Stimulated activated CD4-positive, alpha-beta T cell treated with anti-CD3 and anti-CD28 coated beads, Interleukin-15, amount 100 ng/mL, for 1 hour (primary cell): ENCODE results near the gene UVRAG.

Experiments used
- DNase-seq, 2 donors: peaks; one replicate each; pipeline ENCODE4 v3.0.0-alpha.2; 2020; ENCODE audit warnings: low read depth in 1 of 2, low spot score in 1 of 2

Gene UVRAG

DNA sequence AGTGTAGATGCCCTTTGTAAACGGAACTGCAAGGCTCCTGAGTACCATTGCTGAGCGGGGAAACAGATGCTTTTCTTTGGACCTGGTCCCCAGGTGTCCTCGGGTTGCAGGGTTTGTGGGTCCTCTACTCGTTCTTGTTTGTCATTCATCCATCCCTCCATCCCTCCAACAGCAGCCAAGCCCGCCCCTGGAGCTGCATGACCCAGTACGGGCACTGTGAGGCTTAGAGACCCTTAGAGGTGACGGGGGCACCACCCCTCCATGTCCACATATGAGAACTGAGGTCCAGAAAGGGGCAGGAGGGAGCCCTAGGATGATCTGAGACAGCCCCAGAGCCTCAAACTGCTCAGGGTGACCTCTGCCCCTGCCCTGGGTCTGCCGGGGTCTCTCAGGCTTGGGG lies 345.8 kb downstream of the UVRAG start:
- DNase-seq: no peak

DNA sequence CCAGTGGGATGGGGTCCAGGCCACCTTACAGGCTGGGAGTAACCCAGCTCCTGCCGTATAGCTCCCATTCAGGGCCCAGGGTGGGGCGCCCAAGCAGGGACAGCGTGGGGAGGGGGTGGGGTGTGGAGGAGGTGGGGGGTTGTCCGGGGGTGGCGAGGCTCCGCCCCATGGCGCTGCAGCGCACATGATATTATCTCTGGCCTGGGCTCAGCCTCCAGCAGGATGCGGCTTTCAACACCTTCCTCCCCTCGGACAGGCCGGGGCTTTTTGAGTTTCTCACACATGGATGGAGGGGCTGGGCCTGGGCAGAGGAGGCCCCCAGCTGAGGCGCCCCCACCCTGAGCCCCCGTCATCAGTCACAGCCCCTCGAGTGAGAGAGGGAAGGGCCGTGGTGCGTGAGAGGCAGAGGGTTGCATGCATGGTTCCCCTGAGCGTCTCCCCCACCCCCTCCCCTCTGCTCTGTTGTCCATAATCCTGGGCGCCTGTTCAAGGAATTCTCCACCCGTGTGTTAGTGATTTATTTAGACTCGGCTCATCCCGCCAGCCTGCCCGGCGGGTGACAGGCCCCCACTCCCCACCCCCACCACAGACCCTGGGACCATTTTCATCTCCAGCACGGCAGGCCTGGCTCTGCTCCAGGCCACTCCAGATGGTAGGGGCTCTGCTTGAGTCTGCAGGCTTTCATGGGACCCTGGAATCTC lies 346.4 kb downstream of the UVRAG start:
- DNase-seq: no peak

DNA sequence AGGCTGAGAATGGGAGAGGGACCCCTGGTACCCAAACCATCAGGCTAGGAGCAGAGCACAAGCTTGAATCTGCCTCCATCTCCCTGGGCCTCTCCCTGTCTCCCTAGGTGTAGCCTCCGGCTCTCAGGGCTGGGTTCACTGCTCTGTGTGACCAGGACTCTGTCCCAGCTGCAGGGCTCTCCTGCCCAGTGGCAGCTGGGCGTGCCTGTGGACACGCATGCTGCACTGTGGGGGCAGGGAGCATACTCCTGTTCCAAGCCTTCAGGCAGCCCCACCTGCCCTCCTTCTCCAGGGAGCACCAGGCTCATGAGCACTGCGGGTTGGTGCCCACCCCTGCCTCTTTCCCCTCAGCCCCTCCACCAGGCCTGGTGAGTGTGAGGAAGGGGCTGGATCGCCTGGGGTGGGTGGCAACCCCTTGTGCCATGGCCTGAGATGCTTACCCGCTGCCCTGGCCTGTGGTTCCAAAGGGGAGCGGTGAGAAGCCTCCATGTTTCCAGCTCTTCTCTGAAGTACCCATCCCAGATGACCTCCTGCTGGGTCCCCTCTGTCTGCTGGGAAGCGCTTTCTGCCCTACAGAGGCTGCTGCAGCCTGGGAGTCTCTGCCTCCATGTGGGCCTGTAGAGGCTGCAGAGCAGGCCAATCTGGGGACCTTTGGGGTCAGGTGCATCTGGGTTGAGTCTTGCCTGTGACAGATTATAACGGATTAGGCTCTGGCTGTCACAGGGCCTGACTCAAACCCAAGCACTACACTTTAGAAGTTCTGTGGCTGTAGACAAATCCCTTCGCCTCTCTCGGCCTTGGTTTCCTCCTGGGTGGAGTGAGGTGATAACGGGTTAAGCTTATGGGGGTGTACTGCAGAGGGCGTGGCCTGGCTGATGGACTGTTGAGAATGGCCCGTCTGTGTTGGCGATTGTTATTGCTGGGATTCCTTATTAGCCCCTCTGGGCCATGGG lies 347.6 kb downstream of the UVRAG start:
- no peak for DNase-seq

DNA sequence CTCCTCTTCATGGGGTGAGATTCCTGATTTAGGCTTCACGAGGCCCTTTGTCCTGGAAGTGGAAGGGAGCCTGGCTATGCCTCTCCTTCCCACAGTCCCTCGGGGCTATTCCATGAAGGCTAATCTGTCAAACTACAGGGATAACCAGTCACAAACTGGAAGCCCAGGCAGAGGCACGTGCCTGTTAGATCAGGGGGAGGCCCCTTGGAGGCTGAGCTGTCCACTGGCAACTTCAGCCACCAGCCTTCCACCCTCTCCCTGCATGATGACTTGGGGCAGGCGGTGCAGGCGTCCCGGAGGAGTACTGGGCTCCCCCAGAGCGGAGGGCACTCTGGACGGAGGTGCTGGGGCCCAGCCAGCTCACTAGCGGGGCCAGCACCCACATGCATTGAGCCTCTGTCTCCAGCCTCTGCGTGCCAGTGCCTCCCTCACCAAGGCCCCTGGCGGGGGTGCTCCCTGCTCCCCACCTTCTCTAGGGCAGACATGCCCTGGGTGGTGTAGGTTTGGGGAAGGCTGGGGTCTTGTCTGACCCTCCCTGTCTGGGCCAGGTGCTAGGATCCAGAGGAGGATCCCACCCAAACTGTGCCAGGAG lies 348.4 kb downstream of the UVRAG start:
- DNase-seq: no peak

DNA sequence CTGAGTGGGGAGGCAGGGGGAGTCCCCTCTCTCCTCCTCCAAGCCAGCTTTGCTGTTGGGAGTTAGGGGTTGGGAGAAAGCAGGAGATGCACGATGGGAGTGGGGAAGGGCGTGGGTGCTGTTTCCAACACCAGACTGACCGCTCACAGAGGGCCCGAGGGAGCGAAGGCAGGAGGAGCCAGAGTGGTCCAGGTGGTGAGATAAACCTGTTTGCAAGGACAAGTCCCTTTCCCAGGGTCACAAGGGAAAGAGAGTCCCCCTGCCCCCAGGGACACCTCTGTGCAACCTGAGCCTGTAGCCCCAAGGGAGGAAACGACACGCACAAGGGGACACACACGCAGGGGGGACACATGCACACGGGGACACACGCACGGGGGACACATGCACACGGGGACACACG lies 349.1 kb downstream of the UVRAG start:
- no peak for DNase-seq

DNA sequence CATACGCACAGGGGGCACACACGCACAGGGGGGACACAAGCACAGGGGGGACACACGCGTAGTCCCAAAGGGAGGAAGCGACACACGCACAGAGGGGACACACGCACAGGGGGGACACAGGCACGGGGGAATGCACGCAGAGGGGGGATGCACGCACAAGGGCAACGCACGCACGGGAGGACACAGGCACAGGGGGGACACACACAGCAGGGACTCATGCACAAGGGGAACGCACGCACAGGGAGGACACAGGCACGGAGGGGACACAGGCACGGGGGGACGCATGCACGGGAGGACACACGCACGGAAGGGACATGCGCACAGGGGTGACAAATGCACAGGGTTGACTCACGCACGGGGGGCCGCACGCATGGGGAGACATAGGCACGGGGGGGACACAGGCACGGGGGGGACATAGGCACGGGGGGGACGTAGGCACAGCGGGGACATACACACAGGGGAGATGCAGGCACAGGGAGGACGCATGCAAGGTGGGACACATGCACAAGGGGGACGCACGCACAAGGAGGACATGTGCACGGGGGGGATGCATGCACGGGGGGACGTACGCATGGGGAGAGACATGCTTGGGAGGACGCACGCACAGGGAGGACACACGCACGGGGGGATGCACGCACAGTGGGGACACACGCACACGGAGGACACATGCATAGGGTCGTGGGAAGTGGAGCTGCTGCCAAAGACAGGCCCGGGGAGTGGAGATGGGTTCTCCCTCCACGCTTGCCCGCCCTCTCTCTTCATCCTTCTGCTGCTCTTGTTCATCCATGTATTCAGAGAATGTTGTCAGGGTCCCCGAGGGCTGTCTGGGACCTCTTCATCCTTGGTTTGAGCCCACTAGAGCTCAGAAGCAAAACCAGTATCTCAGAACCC lies 350.1 kb downstream of the UVRAG start:
- no peak for DNase-seq

DNA sequence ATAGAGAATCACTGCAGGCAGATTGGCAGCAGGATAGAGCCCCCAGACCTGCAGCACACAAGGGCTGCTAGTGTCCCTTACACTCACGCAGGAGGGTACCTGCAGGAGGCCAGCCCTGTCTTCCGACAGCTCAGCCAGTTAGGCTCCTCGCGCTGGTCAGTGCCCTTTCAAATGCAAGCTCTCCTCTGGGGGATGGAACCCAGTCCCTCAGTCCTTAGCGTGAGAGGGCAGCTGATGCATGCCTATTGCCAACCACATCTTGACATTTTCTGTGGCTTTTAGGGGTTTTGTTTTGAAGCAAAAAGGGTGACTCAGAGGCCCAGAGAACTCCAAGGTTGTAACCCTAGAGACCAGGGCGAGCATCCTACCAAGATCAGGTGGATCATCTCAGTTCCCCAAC lies 351.3 kb downstream of the UVRAG start:
- no peak for DNase-seq

DNA sequence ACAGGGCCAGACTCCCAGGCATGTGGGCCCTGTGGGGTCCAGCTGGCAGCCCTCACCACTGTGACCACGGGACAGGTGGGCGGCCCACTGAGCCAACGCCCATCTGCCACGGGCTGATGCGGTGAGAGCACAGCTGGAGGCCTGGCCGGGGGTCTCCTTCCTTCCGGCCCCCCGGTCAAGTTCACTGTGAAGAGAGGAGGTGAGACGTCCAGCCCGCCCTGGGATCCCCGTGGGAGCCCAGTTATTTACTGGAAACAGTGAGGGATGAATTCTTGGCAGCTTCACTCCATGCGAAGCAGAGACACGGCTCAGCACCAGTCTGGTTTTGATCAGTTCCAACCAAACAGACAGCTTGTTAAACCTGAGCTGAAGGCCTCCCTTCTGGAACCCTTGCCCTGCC lies 352.6 kb downstream of the UVRAG start:
- no peak for DNase-seq

DNA sequence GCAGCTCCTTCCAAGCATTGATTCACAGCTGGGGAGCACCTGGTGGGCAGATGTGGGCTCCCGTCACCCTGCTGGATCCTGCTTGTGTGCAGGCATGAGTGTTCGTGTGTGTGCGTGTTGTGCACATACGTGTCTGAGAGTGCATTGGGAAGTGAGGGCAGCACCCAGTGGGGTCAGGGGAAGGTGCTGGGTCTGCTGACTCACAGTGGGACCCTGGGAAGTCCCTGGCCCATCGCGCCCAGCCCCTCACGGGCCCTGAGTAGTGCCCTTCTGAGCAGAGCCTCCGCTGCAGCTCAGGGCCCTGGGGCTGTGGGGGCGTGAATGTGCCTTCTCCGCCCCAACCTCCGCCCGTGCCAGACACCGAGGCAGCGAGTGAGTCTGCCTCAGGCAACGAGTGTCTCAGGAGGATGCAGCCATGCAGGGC lies 354.5 kb downstream of the UVRAG start:
- DNase-seq: no peak

DNA sequence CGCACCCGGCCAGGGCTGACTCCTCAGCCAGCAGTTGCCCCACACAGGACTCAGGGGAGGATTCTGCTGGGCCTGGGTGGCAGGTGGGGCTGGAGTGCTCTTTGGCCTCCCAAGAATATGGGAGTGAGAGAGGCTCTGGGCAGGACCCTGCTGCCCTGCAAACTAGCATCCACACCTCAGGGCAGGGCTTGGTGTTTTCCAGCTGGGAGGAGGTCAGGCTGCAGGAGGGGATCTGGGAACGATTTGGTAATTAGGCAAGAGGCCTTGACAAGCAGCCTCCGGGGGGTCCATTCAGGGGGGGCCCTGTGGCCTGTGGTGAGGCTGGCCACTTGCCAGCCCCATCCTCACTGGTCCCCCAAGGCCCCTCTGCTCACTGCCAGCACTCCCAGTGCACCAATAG lies 355.5 kb downstream of the UVRAG start:
- DNase-seq: no peak

DNA sequence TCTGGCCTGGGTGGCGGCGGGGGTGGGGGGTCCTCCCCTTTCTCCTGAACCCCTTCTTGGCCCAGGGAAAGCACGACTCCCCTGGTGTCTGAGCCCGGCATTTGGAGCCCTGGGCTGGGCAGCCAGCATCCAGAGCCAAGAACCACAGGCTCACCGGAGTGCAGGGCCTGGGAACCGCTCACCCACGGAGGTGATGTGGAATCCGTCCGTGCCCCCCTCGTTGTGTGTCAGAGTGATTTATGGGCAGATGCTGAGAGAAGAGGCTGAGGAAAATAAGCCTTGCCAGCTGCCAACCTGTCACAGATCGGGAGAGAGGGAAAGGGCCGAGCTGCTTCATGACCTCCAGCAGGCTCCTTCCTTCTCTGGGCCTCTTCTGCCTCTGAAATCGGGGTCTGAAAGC lies 357.6 kb downstream of the UVRAG start:
- DNase-seq: no peak

DNA sequence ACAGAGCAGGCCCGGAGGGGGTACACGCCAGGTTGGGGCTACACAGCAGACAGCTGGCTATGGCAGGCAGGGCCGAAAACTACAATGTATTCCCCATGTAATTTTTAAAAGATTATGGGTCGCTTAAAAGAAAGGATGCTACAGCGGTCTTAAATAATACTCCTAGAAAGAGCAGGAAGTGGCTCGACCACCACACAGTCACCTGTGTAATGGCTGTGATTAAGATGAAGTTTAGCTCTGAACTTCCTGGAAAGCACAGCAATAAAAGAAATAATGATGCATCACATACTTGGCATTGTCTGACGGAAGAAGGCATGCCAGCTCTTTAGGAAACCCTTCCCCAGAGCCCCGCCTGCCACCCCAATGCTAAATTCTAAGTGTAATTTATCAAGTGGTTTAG lies 358.7 kb downstream of the UVRAG start:
- DNase-seq: no peak

DNA sequence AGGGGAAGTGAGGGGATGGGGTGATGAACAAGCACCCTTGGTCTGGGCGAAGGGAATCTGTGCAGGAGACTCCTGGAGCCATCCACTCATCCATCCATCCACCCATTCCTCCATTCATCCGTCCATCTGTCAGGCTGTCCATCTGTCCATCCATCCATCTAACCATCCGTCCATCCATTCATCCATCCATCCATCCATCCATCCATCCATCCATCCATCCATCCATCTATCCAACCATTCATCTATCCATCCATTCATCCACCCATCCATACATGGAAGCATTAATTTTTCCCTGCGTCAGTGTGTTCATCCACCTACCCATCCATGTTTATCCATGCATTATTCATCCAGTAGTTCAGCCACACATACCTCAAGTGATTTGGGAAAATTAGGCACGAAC lies 359.3 kb downstream of the UVRAG start:
- DNase-seq: no peak

DNA sequence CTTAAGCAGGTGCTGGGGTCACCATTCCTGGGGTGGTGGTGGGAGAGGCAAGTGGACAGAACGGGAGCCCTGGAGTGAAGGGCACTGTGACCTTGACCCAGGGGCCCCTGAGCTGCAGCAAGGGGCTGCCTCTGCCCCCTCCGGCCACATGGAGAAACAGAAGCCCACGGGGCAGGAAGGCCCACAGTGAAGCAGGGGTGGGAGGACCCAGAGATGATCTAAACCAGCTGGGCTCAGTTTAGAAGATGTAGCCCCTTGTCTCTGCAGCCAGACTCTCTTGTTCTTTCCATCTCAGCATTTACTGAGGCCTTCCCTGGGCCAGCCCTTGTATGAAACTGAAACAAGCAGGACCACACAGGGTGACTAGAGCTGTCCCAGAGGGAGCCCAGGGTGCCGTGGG lies 360.8 kb downstream of the UVRAG start:
- DNase-seq: no peak

DNA sequence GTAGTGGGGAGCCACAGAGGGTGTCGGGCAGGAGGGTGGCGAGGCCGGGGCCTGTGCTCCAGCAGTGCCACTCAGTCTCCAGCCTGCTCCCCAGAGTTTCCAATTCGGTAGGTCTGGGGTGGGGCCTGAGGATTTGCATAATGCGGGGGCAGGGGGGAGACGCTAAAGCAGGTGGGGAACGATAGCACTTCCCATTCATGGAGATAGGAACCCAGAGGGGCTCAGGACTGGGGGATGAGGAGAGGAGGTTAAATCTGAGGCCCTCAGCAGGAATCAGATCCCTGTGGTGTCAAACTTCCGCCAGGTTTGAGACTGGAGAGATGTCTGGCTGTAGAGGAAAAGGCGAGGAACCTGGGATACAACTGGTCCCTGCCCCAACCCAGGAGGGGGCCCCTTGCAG lies 361.5 kb downstream of the UVRAG start:
- no peak for DNase-seq

DNA sequence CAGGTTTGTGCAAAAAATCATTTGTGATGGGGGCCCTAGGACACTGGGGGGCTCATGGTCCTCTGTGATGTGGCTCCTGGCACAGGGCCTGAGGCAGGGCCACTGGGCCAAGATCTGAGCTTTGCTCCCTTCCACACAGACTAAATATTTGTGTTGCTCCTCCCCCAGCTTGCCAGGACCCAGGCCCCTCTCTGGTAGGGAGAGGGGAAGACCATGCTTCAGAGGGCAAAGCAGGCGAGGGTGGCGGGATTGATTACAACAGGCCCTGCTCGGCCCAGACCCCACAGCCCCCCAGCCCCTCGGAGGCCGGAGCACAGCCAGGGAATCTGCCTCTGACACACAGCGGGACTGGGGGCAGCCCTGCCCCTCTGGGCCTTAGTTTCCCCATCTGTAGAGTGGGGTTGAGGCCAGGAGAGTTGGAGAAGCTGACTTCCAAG lies 362.3 kb downstream of the UVRAG start:
- no peak for DNase-seq

DNA sequence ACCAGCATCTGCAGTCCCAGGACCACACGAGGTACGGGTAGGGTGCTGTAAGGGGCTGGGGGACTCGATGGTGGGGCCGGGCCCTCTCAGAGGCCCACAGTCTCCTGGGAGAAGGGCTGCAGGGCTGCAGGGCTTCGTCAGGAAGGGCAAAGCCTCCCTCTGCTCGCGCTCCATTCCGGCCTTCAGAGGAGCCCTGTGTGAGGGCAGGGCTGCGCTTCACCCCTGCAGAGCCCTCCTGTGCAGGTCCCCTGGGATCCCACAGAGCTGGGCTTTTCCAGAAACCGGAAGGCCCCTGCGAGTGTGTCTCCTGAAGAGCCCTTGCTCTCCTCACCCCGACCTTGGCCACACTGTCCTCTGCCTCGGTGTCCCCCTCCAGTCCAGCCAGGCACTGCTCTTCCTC lies 364.1 kb downstream of the UVRAG start:
- no peak for DNase-seq

DNA sequence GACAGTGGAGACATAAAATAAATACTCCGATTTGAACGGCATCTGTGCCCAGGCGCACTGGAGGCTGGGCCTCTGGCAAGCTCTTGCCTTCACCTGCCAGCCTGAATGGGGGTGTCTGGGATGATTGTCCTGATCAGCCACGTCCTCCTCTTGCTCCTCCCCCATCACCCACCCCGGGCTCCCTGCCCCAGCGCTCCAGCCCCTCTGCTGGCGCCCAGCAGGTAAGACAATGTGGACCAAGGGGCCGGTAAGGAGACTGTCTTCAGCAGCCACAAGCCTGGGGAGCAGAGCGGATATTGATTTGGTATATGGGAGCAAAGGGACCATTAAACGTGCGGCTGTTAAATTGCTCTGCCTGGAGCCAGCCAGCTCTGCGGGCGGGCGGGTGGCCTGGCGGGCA lies 366.4 kb downstream of the UVRAG start:
- no peak for DNase-seq

DNA sequence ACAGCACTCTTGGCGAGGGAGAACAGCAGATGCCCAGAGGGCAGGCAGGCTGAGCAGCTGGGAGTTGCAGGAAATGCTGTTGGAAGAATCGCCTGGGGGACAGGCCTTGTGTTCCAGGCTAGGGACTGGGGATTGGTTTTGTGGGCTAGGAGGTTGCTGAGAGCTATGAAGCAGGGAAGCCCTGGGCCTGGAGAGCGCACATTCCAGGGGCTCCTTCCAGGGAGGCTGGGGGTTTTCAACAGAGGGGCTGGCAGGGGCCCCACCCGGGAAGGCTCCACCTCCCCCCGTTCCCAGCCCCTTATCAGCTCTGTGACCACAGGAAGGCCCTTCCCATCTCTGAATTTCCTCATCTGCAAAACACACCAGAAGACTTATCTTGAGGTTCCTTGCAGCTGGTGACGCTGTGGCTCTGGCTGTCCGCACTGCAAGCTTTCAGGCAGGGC lies 369.6 kb downstream of the UVRAG start:
- DNase-seq: no peak

DNA sequence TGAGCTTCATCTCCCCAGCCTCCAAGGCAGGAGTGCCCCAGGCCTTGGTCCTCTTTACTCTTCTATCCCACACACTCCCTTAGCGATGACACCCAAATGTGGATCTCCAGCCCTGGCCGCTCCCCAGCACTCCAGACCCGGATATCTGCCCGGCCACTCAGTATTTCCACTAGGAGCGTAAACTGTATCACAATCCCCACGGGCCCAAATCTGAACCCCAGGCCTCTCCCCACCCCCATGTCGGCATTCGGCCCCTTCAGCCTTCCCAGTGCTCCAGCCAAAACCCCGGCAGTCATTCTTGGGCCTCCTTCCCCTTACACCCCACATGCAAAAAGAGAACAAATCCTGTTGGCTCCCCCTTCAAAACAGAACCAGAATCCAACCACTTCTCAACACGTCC lies 370.5 kb downstream of the UVRAG start:
- DNase-seq: no peak

DNA sequence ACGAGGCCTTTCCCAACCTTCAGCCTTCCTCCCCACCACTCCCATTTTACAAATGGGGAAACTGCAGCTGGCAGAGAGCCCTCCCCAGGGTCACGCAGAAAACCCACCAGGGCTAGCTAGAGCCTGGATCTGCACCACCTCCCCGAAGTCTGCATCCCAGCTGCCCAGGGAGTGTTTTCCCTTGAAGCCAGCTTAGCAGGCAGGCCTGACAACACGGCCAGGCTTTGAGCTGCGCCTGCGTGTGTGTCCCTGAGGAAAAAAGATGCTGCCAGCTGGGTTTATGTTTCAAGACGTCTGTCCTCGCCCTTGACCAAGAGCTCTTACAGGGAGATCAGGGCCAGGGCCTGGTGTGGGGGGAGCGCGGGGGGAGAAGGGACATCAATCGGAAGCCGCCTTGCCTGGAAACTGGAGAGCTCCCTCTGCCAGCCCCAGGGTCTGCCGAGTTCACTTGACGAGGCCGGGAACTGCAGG lies 371.0 kb downstream of the UVRAG start:
- no peak for DNase-seq
